Hindlimb muscle (tissue), 1 donor: ENCODE results near the gene DEF6. TPM values are rescaled to one million over a fixed set of nuclear protein-coding genes. Genes with fewer than 3 reads are reported as not detected.
A peak's percentile ranks its signal among the peaks of the same experiment; 100 is the strongest.

Source experiments
- DNase-seq: peaks from one replicate; pipeline ENCODE4 v3.0.0-alpha.2; 2013
- polyA plus RNA-seq: library from polyadenylated mRNA; unstranded; fragments of 120-200 nt; gene quantifications from one replicate; pipeline ENCODE4 v1.2.1, GENCODE V29; 2013; ENCODE audit not compliant: insufficient read length

Gene DEF6, protein sequence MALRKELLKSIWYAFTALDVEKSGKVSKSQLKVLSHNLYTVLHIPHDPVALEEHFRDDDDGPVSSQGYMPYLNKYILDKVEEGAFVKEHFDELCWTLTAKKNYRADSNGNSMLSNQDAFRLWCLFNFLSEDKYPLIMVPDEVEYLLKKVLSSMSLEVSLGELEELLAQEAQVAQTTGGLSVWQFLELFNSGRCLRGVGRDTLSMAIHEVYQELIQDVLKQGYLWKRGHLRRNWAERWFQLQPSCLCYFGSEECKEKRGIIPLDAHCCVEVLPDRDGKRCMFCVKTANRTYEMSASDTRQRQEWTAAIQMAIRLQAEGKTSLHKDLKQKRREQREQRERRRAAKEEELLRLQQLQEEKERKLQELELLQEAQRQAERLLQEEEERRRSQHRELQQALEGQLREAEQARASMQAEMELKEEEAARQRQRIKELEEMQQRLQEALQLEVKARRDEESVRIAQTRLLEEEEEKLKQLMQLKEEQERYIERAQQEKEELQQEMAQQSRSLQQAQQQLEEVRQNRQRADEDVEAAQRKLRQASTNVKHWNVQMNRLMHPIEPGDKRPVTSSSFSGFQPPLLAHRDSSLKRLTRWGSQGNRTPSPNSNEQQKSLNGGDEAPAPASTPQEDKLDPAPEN
- polyA plus RNA-seq, result 4.5 TPM

GRCh38 chr6:35297601-35298481 is at the start of gene DEF6:
TSS of gene DEF6 (plus strand) at chr6:35297818. CDS start at chr6:35297857, 39 bp downstream.
- peak; percentile 93 for DNase-seq

DNA sequence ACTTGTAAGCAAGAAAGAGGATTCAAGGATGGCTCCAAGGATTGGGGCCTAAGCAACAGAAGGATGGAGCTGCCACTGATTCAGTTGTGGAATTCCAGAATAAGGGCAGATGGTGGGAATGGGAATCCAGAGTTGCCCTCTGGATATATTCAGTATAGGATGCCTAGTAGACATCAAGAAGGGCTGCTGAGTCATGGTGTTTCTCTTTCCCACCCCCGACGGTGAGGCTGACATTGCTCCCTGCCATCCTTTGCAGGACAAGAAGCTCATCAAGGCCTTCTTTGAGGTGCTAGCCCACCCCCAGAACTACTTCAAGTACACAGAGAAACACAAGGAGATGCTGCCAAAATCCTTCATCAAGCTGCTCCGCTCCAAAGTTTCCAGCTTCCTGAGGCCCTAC is 49.3 kb upstream of the DEF6 start:
- DNase-seq, result no peak

DNA sequence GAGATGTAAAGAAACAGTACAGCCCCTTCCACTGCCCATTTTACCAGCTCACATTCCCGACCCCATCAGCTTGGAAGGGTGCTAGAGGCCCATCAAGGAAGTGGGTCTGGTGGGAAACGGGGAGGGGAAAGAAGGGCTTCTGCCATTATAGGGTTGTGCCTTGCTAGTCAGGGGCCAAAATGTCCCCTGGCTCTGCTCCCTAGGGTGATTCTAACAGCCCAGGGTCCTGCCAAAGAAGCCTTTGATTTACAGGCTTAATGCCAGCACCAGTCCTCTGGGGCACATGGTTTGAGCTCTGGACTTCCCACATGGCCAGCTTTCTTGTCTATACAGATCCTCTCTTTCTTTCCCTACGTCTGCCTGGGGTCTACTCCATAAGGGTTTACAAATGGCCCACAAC is 48.7 kb upstream of the DEF6 start:
- DNase-seq, result no peak

DNA sequence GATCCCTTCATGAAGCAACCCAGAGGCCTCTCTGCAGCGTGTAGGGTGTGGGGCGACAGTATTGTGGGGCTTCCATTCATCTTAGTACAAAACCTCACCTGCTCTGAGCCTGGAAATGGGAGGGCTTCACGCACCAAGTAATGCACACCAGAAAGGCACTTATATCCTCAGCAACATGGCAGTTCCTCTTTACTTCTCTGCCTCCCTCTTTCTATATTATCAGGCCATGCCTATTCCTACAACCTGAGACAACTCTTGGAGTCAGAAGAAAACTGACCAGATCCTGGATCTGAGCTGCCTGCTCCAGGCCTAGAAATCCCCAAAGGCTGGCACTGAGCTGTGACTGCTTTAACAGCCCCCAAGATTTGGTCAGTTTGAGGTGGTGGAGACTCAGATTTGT is 45.7 kb upstream of the DEF6 start:
- no peak for DNase-seq

DNA sequence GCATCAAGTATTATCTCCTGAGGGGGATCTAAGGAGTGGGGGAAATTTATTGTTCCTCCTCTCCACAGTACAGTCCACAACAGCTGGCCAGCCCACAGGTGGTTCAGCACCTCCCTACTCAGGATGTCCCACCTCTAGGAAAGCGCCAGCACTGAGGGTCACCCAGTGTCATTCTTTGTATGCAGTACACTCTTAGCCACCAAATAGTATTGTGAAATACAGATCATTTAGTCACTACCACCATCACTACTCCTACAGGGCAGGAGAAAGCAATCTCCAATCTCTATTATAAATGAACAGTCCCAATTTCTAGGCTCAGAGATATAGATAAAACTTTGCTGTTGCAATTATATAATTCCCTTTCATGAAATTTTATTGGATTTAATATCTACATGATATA is 44.4 kb upstream of the DEF6 start:
- no peak for DNase-seq

GRCh38 chr6:35258336-35258735 is 39.3 kb upstream of the DEF6 start:
- DNase-seq, result no peak

- DNase-seq, result no peak
Observed at GRCh38 chr6:35258858-35259193, 38.8 kb upstream of the DEF6 start.

- peak; percentile 98 for DNase-seq
Observed at GRCh38 chr6:35259194-35259947, 38.2 kb upstream of the DEF6 start, which contains the start of gene ZNF76. TSS of gene ZNF76 (plus strand) at chr6:35259735. CDS start at chr6:35281152, 21,417 bp downstream.

DNA sequence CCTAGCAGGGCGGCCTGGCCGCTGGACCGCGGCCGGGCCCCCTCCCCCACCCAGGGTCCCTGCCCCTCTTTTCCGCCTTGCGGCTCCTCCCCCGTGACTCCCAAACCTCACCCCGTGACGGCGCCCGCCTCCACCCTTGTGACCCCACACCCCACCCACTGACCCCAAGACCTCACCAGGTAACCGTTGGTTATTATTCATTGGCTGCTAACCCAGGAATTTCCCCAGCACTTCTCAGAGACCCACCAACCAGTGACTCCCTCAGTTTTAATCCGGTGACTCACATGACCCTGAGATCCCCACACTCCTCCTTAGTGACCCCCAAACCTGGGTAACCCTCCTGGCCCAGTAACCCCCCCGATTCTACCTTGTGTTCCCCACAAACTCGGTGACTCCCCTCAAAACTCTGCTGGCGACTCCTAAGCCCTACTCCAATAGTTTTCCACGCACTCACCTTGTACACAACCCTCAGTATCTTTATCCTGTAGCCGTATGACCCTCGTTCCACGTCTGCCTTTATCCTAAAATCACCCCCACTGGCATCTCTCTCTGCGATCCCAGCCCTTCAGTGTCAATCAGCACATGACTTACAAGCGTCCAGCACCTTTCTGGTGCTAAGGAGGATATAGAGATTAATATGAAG is 37.5 kb upstream of the DEF6 start:
- peak; percentile 54 for DNase-seq

DNA sequence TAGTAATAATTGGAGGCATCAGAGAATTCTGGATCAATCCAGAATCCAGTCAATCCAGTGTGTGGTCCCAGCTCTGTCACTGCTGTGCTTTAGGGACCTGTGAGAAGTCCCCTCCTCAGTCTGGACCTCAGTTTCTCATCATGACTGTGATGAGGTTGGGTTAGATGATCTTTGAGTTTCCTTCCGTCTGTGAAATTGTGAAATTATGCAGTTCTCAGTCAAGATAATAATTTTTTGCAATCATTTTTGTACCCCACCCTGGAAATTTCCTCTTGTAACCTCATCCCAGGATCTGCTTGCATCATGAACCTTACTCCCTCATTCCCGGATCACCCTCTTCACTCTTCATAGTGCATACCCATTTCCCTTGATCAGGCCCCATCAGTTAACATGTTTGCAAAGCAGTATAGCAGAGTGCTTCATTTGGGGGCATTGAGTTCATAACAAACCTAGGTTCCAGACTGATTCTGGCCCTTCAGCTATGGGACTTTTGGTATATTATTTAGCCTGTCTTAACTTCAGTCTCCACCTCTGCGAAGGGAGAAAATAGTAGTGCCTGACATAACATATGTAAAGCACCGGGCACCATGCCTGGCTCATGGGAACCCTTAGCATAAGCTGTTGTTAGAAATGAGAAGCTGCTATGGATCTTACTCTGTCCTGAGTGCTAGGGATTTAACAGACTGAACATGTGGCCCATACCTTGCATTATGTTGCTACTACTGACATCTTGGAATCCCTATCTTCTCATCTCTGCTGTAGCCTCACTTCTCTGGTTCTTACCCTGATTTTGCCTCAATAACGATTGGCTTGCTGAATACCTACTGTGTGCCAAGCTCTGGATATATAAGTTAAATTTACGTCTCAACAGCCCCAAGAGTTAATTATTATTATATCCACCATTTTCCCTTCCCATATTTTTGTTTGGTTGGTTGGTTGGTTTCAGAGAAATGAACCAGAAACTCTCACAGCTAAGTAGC is 36.7 kb upstream of the DEF6 start:
- DNase-seq, result no peak

DNA sequence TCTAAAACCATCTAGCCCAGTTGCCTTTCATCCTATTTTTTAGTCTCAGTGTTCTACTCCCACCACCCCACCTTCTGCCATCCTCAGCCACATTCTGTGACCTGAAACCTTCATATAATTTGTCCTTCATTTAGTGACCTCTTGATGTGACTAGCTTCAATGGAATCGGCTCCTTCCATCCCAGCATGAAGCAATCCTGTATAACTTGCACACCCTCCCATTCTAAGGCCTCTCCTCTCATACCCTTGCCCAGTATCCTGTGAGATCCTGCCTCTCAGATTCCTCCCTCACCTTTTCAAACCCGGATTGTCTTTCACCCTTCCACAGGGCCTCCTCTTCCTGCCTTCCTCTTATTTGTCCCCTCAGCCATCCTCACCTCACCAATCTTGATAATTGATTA is 35.0 kb upstream of the DEF6 start:
- DNase-seq, result no peak

- DNase-seq, result no peak
Observed at GRCh38 chr6:35264550-35265274, 32.9 kb upstream of the DEF6 start.

GRCh38 chr6:35265523-35265922 is 32.1 kb upstream of the DEF6 start:
- DNase-seq, result no peak

GRCh38 chr6:35267446-35267845 is 30.2 kb upstream of the DEF6 start:
- no peak for DNase-seq

DNA sequence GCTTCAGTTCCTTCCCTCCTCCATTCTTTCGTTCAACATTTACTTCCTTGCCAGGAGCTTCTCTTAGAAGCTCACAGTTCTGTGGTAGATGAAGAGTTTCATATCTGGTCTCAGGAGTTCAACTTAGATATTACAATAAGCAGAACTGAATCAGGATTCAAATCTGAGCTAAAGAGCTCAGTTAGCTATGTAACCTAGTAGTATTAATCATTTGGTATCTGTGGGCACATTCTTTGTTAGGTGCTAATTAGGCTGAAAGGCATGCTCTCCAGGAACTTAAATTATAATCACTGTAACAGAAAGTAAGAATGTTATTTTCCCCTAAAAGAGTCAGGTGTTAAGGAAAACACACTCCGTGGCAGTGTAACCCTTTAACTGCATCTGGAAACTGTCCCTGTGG is 29.7 kb upstream of the DEF6 start:
- DNase-seq, result no peak

GRCh38 chr6:35272005-35272404 is 25.6 kb upstream of the DEF6 start:
- no peak for DNase-seq

DNA sequence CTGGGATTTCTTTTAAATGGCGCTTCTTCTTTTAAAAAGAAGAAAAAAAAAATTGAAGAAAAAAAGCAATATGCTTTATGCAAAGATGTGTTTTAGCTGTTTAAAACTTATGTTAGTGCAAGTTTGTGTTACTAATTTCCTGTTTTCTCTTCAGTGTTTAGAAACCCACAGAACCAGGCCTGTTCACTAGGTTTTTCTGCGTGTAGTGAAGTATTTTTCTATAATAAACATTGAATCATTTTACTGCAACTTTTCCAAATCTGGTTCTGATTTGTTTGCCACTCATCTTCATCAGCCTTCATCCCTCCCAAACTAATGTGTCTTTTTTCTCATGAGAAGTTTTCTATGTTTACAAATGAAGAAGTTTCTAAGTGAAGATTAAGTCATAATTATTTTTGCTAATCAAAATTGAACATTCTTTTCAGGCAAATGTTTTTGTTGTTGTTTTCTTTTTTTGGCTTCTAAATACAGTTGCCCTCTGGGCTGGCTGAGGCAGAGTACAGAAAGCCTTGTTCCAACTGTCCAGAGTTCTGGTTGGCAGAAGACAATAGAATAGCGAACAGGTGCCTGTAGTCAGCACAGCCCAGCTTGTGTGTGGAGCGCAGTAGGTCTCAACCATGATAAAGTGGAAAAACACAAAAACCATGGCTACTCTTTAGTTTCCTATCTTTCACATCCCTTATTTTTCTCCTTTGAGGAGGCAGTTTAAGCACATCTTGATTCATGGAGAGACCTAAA is 23.6 kb upstream of the DEF6 start:
- no peak for DNase-seq

DNA sequence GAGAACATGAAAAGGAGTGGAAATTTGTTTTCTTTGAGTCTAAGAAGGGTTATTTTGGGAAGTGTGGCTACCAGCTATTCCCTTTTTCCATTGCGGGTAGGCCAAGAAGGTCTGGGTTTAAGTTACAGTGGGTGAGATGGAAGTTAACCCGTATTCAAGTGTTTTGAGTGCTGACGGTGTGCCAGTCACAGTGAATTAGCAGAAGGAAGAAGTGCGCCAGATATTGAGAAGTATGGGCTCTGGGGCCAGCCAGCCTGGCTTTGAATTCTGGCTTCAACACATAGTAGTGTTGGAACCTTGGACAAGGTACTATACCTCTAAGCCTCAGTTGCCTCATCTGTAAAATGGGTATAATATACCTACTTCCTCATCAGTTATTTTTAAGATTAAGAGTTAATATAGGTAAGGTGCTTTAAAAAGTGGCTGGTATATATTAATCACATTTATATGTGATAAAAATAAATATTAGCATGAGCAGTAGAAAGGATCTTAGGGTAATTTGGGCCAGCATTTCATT is 21.8 kb upstream of the DEF6 start:
- DNase-seq, result no peak

DNA sequence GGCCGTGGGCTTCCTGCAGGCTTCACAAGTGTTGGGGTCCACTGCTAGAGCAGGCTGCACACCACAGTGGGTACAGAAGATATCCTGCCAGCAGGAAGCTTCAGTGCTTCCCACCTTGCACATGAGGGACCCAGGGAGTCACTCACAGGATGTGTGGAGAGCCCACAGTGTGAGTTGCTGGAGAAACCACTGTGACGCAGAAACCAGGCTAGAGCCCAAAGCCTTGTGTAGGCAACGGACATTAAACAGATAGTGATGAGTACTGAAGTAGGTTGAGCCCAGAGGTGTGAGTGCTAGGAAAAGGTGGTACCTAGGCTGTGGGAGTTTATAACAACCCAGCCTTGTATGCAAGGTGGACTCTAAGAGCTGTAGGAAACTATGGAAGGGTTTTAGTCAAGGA is 18.9 kb upstream of the DEF6 start:
- no peak for DNase-seq
